K562 (cell line): Measurements from ENCODE around the gene FAM222A. TPM values are rescaled to one million over a fixed set of nuclear protein-coding genes. Genes with fewer than 3 reads are reported as not detected.

Experiments used
- ATAC-seq: fragments of 200-7000 bp; cut with Tn5 transposase; 3 replicates; pipeline ENCODE4 v1.9.1; 2020; ENCODE audit warnings: moderate library complexity
- BruUV-seq: library from RNA; stranded (reverse); fragments of 400-500 nt; replicated peaks from 2 replicates; lab custom pipeline; 2021; lab: Mats Ljungman, UMichigan
- CTCF ChIA-PET: fragments of 300-600 bp; formaldehyde crosslinking; extraction: SDS; loops from one replicate; lab custom pipeline; 2021; ENCODE audit warnings: low intra/inter-chr PET ratio; lab: Yijun Ruan, JAX
- POLR2A ChIA-PET: fragments of 300-600, 350-650 bp; sonication (Branson Sonifier 250); formaldehyde crosslinking; extraction: SDS; loops from one replicate; lab custom pipeline; 2021; ENCODE audit warnings: antibody characterized with exemption, inconsistent platforms; lab: Yijun Ruan, JAX
- DNase-seq, 4 experiments: peaks; one replicate each; pipeline versions ENCODE4 v3.0.0 to v3.0.0-alpha.2; 2011 to 2018; ENCODE audit warnings: low spot score in 3 of 4, mixed read lengths in 3 of 4; ENCODE audit errors: extremely low read depth in 1 of 4
- FAIRE-seq: peaks from 2 replicates; lab custom pipeline; 2011; peaks lifted over from hg19 to GRCh38; lab: Jason Lieb, UNC
- H2AFZ ChIP-seq: 2 replicates; pipeline ENCODE4 v1.6.0; 2011; ENCODE audit warnings: low read depth, low read length, control low read depth, inconsistent platforms
- H3K27ac ChIP-seq: fragments of 200-600 bp; 3 replicates; pipeline ENCODE4 v1.8.0; 2011; ENCODE audit warnings: low read depth, mild to moderate bottlenecking, control low read depth, inconsistent platforms, low read length, moderate library complexity, mixed read lengths; ENCODE audit errors: extremely low read depth
- H3K27me3 ChIP-seq, 2 experiments: fragments of 300-600 bp in 1 of 2; 2 replicates in 1 of 2; 3 replicates in 1 of 2; pipeline versions ENCODE4 v1.6.0 to v1.8.0; 2011; ENCODE audit warnings: inconsistent platforms in 2 of 2, low read length in 2 of 2, mild to moderate bottlenecking in 1 of 2, mixed read lengths in 1 of 2, moderate library complexity in 1 of 2; ENCODE audit not compliant: control insufficient read depth in 2 of 2, insufficient read depth in 2 of 2
- H3K36me3 ChIP-seq: fragments of 300-600 bp; 3 replicates; pipeline ENCODE4 v1.8.0; 2011; ENCODE audit warnings: mild to moderate bottlenecking, low read length, inconsistent platforms; ENCODE audit not compliant: control insufficient read depth, insufficient read depth
- H3K4me1 ChIP-seq, 2 experiments: fragments of 200-600 bp in 1 of 2; replicated peaks in 1 of 2; 2 replicates in 1 of 2; 3 replicates in 1 of 2; pipeline versions ENCODE4 v1.5.1 to v1.8.0; 2011; ENCODE audit warnings: inconsistent platforms in 2 of 2, low read length in 2 of 2, mild to moderate bottlenecking in 1 of 2, mixed read lengths in 1 of 2, moderate library complexity in 1 of 2; ENCODE audit not compliant: control insufficient read depth in 2 of 2, insufficient read depth in 2 of 2
- H3K4me2 ChIP-seq: 2 replicates; pipeline ENCODE4 v1.6.1; 2011; ENCODE audit warnings: low read length, control low read depth, inconsistent platforms, mixed read lengths; ENCODE audit not compliant: insufficient read depth
- H3K4me3 ChIP-seq: fragments of 200-600 bp; sonication (generic), shearing (Covaris generic); 2 replicates; pipeline ENCODE4 v1.5.1; 2016; ENCODE audit warnings: control low read depth, inconsistent platforms
- H3K79me2 ChIP-seq: fragments of 200-600 bp; 3 replicates; pipeline ENCODE4 v1.8.0; 2011; ENCODE audit warnings: low read length, inconsistent platforms; ENCODE audit not compliant: control insufficient read depth, insufficient read depth
- H3K9ac ChIP-seq, 2 experiments: 2 replicates each; pipeline versions ENCODE4 v1.6.0 to v1.6.1; 2011; ENCODE audit warnings: low read depth in 2 of 2, low read length in 2 of 2, control low read depth in 1 of 2, inconsistent platforms in 1 of 2, mild to moderate bottlenecking in 1 of 2, mixed read lengths in 1 of 2; ENCODE audit not compliant: insufficient read depth in 1 of 2
- H3K9me1 ChIP-seq: one replicate; pipeline ENCODE4 v1.6.0; 2011; ENCODE audit warnings: inconsistent platforms, mild to moderate bottlenecking, low read length, moderate library complexity; ENCODE audit not compliant: control insufficient read depth, insufficient read depth
- H3K9me3 ChIP-seq: replicated peaks from 2 replicates; pipeline ENCODE4 v1.5.1; 2011; ENCODE audit warnings: low read depth, low read length, inconsistent platforms; ENCODE audit not compliant: control insufficient read depth, insufficient read depth
- H4K20me1 ChIP-seq: replicated peaks from 2 replicates; pipeline ENCODE4 v1.6.1; 2011; ENCODE audit warnings: low read length, inconsistent platforms, mixed read lengths; ENCODE audit not compliant: control insufficient read depth, insufficient read depth
- DIDO1 ChIP-seq: fragments of 450-650 bp; IDR thresholded peaks from 2 replicates; pipeline ENCODE4 v1.6.1; 2016; ENCODE audit warnings: low read depth, missing biosample characterization, missing genetic modification characterization
- ESRRA ChIP-seq: fragments of 450-650 bp; IDR thresholded peaks from 2 replicates; pipeline ENCODE4 v1.6.1; 2014; ENCODE audit warnings: low read depth, mild to moderate bottlenecking, moderate library complexity, borderline replicate concordance
- FOXP1 ChIP-seq: sonication (generic); formaldehyde crosslinking; IDR thresholded peaks from 2 replicates; pipeline ENCODE4 v1.8.0; 2022; ENCODE audit warnings: mild to moderate bottlenecking, missing genetic modification reagents
- MEIS2 ChIP-seq: fragments of 450-650 bp; IDR thresholded peaks from 2 replicates; pipeline ENCODE4 v1.6.1; 2014; ENCODE audit warnings: mild to moderate bottlenecking; ENCODE audit not compliant: partially characterized antibody
- MTA1 ChIP-seq: fragments of 450-650 bp; IDR thresholded peaks from 2 replicates; pipeline ENCODE4 v1.6.1; 2017; ENCODE audit warnings: borderline replicate concordance
- NELFE ChIP-seq: IDR thresholded peaks from 2 replicates; pipeline ENCODE4 v1.6.1; 2011; ENCODE audit warnings: mild to moderate bottlenecking; ENCODE audit not compliant: insufficient read depth, insufficient read length
- RBM25 ChIP-seq: fragments of 200-400 bp; formaldehyde crosslinking; IDR thresholded peaks from 2 replicates; pipeline ENCODE4 v1.6.1; 2018; ENCODE audit warnings: low read length, low read depth, moderate library complexity; ENCODE audit not compliant: severe bottlenecking
- SAFB ChIP-seq: fragments of 200-400 bp; formaldehyde crosslinking; IDR thresholded peaks from 2 replicates; pipeline ENCODE4 v1.6.1; 2017; ENCODE audit warnings: low read depth, low read length, borderline replicate concordance
- WGBS: fragments of 100-300 bp; shearing (Covaris generic); methylation state at CpG from one replicate; pipeline ENCODE4 v1.1.6; 2016; ENCODE audit warnings: low coverage, mixed read lengths; ENCODE audit not compliant: insufficient coverage; ENCODE audit errors: missing lambda C conversion rate; 5-methylcytosine and 5-hydroxymethylcytosine counted together
- in situ Hi-C: fragments of 300-500 bp; cut with MboI; formaldehyde crosslinking; loops from 4 replicates; pipeline ENCODE4 v1.15.0; 2018; ENCODE audit warnings: inconsistent platforms, mixed read lengths
- intact Hi-C: fragments of 100-400 bp; cut with micrococcal nuclease; formaldehyde crosslinking; loops from 2 replicates; pipeline ENCODE4 v1.14.2; 2022
- polyA plus RNA-seq, 8 experiments: library from polyadenylated mRNA; depleted of rRNA in 4 of 8; stranded (reverse) in 5 of 8; unstranded in 3 of 8; fragments of >200 nt; fragmentation: Nextera tagmentation in 2 of 8; fragmentation: Illumina TruSeq in 1 of 8; extraction: Ambion mirVana in 2 of 8; extraction: Trizol in 1 of 8; gene quantifications; 2 replicates each; pipeline versions ENCODE4 v1.2.1 to v1.2.3, GENCODE V29; 2011 to 2014; ENCODE audit warnings: inconsistent platforms in 1 of 8, missing spikeins in 1 of 8
- total RNA-seq, 7 experiments: library from RNA; depleted of rRNA in 6 of 7; stranded (reverse); fragments of >200 nt in 6 of 7; fragmentation: Illumina TruSeq in 2 of 7; extraction: Trizol in 2 of 7; gene quantifications; 2 replicates each; pipeline versions ENCODE4 v1.2.1 to v1.2.3, GENCODE V29; 2011 to 2021; ENCODE audit warnings: low replicate concordance in 1 of 7

The FAM222A gene
- total and polyA plus RNA-seq, 9 of the 15 experiments (the other 6 are each of a cell fraction or from before 2014, with no cell fraction given), result 0.03 to 0.36 (median 0.12) TPM; not detected in 1

- Histone ChIP-seq H3K9me1 (peaks cover 4% of the 10 kb centered on the region), H3K4me3 (no peak overlapping the region), H3K79me2 (no peaks in the 10 kb centered on the region), H3K36me3 (no peaks in the 10 kb centered on the region), H3K9ac (no peak overlapping the region), H2AFZ (no peak overlapping the region), H4K20me1 (peaks cover 39% of the 10 kb centered on the region), H3K27ac (no peak overlapping the region), H3K4me2 (no peak overlapping the region), H3K4me1 (peaks cover 9 to 43% of the 10 kb centered on the region in 2 experiments; a peak in 4 of 5 replicates), H3K9me3 (no peaks in the 10 kb centered on the region), H3K27me3 (peaks cover 15 to 33% of the 10 kb centered on the region in 2 experiments; a peak in 4 of 5 replicates)
- ChIA-PET CTCF (no interaction called here), POLR2A (interaction anchor here (0.6 to 0.8 kb wide), 3 partner anchors 9 to 501 kb away, joined by 3 read pairs; no protein-coding TSS in a partner anchor)
- ATAC-seq, result no peak
- in situ Hi-C loops (no loop called here), intact Hi-C loops (loop anchor here (10.0 kb wide), 1 partner anchor 122 kb away; no protein-coding TSS in a partner anchor)
- no peak for TF ChIP-seq SAFB
- TF ChIP-seq MTA1, result no peak
- no peak for TF ChIP-seq NELFE
- peak; percentile 70 for TF ChIP-seq RBM25
- no peak for TF ChIP-seq ESRRA
- TF ChIP-seq DIDO1 (tag), result no peak
- TF ChIP-seq MEIS2, result no peak
- TF ChIP-seq FOXP1 (CRISPR knock-in tag), result no peak
- 25% methylated on average over 19 of the region's 19 CpGs for WGBS
- no peak for DNase-seq
- FAIRE-seq, result no peak
- no TSS peak for BruUV-seq
Observed at GRCh38 chr12:109716512-109717389, 3.1 kb downstream of the FAM222A start.
